Skin of body (tissue), 2 donors: ENCODE measurements around the gene ANKRD33B. TPM values are rescaled to one million over a fixed set of nuclear protein-coding genes. Genes with fewer than 3 reads are reported as not detected.
"Not testable (repeated sequence)": the region's sequence is repeated elsewhere in the genome, so short reads cannot be mapped to it uniquely, and the experiment has no call there.

Experiments used
- DNase-seq: peaks from one replicate; lab custom pipeline; 2025; lab: John Stamatoyannopoulos, UW
- total RNA-seq: library from RNA; depleted of rRNA; stranded (reverse); fragments of >200 nt; gene quantifications from one replicate; pipeline ENCODE4 v1.2.3, GENCODE V29; 2014

Gene ANKRD33B
- total RNA-seq, 1 donor from 2014 or later: 7.4 TPM

DNA sequence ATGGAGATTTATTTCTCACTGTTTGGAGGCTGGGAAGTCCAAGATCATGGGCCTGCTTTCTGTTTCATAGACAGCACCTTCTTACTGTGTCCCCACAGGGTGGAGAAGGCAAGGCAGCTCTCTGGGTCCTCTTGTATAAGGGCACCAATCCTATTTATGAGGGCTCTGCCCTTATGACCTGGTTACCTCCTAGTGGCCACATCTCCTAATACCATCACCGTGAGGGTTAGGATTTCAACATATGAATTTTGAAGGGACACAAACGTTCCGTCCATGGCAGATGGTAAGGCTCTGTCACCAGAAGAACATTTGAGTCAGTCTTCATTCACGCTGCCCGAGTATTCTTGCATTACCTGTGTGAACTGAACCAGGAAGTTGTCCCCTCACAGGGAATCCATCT lies 48.4 kb downstream of the ANKRD33B start:
- no peak for DNase-seq

GRCh38 chr5:10615693-10616092 lies 51.8 kb downstream of the ANKRD33B start:
- no peak for DNase-seq

DNA sequence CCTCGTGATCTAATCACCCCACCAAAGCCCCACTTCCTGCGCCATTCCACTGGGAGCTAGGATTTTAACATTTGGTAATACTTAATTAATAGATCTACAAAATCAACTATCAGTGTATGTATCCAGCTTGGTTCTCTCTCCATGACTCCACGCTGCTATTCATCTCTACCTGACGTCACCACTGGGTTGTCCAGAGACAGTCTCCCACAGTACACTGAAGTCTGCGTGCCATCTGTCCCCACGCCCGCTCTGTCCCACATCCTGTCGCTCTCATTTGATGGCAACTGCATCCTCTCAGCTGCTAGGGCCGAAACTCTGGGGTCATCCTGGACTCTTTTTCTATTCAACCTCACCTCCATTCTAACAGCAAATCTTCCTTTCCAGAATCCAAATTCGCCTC lies 53.2 kb downstream of the ANKRD33B start:
- DNase-seq: no peak

DNA sequence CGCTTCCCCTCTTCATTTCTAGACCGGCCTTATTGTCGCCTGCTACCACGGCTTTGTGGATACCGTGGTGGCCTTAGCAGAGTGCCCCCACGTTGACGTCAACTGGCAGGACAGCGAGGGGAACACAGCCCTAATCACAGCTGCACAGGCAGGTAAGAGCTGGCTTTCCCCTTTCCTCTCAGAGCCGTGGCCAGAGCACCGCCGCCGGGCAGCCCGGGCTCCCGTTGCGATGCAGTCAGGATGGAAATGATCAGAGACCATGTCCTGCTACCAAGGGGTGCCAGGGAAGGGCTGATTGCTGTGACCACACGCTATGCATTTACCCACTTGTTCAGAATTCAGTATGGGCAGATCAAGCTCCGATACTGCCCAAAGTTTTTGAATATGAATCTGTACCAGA lies 54.4 kb downstream of the ANKRD33B start:
- no peak for DNase-seq

DNA sequence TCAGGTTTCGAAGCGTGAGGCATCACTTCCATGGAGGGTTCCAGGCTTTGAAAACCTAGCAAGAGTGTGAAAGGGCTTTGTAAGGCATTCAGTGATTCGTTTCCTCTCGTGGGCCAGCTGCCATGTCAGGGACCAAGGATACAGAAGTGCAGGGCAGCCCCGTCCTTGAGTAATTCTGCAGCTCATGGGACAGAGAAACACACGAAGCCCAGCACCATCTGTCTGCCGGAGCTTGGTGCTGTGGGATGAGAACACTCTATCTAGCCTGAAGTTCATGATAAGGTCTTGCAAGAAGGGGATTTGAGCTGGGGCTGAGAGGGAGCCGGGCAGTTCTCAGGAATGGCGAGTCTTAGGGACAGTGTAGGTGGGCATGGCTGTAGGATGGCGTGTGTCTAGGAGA lies 55.8 kb downstream of the ANKRD33B start:
- no peak for DNase-seq

DNA sequence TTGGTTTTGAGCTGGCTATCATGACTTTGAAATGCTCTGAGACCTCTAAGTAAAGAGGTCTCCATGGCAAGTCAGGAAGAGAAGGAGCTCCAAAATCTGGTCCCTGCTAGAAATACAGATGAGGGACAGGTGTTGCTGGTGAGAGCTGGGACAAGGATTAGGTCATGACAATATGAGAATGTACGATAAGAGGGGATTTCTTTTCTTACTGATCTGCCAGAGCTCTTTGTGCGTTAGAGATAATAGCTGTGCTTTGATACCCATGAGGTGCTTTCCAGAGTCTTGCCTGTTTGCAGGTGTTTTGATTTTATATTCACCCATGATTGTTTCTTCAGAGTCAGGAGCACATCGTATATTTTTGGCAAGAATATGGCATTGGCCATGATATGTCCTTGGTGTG lies 56.5 kb downstream of the ANKRD33B start:
- DNase-seq: no peak

DNA sequence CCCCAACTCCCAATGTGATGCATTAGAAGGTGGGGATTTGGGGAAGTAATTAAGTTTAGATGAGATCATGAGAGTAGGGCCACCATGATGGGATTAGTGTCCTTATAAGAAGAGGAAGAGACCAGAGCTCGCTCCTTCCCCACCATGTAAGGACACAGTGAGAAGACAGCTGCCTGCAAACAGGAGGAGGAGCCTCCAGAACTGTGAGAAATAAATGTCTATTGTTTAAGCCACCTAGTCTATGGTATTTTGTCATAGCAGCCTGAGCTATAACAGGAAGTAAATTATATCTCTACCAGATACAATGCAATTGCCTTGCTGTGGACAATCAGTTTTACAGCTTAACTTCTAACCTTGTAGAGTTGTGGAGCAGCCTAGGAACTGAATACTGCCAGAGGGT lies 58.0 kb downstream of the ANKRD33B start:
- DNase-seq: no peak

GRCh38 chr5:10622810-10623209 lies 58.9 kb downstream of the ANKRD33B start:
- DNase-seq: no peak

DNA sequence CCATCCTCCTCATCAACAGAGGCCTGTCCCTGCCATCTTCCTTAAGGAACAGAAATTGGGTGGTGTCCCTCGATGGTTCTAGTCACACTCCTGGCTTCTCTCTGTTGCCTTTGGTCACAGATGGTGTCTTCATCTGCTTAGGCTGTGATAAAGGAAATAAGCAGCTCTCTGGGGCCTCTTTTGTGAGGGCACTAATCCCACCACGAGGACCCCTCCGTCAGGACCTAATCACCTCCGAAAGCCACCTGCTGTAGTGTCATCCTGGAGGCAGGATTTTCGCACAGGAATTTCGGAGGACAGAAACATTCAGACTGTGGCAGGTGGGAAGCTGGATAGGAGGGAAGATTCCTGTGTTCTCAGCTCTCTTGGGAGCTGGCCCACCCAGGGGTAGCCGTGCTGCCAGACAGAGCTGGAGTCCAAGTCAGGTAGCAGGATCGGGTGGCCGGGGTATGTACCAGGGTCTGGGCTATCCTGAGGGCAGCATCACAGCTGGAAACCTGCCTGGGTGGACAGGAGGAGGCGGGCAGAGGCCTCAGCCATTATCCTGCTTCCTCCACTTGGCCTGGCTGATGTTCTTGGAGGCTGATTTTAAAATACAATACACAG lies 59.5 kb downstream of the ANKRD33B start:
- DNase-seq: no peak

GRCh38 chr5:10624206-10624605 lies 60.3 kb downstream of the ANKRD33B start:
- DNase-seq: no peak

DNA sequence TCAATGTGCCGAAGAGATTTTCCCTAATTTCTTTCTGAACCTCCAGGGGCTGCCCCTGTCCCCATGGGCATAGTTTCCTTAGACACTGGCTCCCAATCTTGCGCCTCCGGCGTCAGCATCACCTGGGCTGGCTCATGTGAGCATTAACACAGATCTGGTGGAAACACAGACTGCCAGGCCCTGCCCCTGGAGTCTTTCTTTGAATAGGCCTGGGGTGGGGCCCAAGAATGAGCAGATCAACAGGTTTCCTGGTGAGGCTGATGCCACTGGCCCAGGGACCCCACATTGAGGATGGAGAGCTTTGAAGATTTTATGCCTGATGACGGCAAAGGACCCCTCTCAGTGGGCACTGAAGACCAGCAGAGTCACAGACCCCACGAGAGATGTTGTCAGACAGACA lies 60.8 kb downstream of the ANKRD33B start:
- DNase-seq: no peak

DNA sequence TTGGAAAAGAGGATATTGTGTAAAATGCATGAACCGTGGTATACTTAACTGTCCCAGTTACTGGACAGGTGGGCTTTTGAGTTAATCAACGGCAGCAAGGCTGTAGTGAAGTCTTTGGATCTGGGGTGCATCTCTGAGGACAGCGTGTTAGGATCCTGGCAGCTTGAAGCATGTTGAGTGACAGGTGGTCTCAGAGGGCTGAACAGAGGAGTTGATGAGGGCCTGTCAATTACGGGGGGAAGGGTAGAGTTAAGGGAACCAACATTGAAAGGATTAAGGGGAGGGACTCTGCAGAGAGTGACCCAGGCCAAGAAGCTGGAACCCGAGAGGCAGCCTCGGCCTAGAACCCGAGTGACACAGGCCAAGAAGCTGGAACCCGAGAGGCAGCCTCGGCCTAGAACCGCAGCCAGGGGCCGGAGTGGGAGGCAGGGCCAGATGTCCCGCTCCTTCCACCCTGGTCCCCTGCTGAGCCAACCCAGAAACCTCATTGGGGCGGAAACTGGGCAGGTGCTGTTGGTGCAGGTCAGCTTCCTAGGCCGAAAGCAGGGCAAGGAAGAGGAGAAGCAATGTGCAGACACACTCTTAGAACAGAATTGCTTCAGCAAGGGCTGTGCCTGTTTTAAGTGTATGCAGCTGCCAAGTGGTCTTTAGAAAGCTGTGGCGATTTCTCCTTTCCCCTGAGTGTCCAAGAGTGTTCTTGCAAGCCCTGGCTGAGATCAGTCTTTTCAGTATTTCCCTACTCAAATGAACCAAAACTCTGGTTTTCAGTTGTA lies 62.0 kb downstream of the ANKRD33B start:
- no peak for DNase-seq

DNA sequence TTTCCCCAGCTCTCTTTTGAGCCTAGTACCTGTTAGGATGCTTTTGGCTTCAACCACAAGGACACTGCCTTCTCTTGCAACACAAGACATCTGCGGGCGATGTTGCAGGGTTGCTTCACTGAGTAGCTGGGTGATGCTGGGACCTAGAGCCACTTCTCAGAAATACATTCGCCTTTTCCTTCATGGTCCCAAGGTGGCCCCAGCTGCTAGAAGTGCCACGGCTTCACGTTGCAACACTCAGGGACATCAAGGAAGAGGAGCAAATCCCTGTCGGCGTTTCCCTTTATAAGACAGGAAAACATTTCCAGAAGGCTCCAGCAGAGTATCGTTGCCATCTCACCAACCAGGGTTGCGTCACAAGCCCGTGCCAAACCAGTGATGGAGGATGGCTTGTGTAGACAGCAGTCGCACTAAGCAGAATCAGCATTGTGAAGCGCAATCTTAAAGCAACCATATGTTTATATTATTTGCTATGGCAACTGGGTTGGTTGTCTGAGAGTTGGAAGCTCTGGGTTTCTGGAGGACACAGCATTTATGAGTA lies 62.7 kb downstream of the ANKRD33B start:
- no peak for DNase-seq

DNA sequence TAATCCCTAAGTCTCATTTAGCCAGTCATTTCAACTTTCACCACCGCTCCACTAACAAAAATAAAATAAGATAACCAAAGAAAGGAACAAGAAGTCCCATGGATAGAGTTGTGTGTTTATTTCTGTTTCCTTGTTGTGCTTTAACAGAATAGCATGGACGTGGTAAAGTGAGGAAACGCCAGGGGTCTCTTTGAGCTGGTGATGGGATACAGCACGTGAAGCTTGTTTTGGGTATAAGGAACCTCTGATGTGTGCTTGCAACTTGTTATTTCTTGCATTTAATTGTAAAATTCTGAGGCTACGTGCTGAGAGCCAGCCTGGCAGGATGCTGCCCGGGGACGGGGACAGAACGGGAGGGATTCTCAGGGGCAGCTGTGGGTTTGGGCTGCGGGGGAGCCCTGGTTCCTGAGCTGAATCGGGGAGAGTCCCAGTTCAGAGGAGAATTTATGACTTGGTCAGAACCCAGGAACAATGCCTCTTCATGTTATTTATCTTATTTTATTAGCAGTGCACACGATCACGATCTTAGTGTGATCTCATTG lies 63.4 kb downstream of the ANKRD33B start:
- DNase-seq: peak; percentile 26

DNA sequence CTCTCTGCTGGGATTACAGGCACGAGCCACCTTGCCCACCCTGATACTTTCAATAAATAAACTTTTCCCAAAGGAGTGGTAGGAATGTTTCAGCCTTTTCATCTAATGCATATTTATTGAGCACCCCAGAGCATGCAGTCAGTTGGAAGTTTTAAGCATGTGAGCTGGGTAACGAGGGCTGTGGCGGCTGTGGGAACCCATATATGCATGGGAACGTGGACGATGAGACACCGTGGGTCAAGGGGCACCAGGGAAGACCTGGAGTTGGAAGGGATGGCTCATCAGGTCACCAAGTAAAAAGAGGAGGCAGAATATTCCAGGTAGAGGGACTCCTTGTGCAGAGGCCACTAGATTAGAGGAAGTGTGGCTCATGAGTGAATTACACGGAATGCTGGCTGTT lies 64.7 kb downstream of the ANKRD33B start:
- no peak for DNase-seq

- DNase-seq: no peak
These were observed 65.8 kb downstream of the ANKRD33B start for GRCh38 chr5:10629682-10630081.

GRCh38 chr5:10630126-10630525 lies 66.3 kb downstream of the ANKRD33B start:
- DNase-seq: no peak

DNA sequence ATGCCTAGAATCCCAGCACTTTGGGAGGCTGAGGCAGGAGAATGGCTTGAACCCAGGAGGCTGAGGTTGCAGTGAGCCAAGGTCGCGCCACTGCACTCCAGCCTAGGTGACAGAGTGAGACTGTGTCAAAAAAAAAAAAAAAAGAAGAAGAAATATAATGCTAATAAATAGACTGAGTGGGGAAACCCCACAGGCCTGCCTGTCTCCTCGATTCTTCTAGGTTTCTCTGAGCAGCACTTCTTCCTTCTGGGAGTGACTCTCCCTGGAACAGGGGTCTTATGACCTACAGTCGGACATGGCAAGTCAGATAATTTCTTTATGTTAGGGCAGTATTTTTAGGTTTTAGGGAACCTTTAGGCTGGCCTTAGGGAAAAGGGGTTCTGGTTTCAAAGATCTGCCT lies 66.9 kb downstream of the ANKRD33B start:
- DNase-seq: not testable (repeated sequence)

- DNase-seq: no peak
These were observed 67.6 kb downstream of the ANKRD33B start for GRCh38 chr5:10631316-10631996.

GRCh38 chr5:10632110-10632761 lies 68.4 kb downstream of the ANKRD33B start:
- DNase-seq: no peak

GRCh38 chr5:10633271-10634049 lies 69.6 kb downstream of the ANKRD33B start:
- DNase-seq: no peak
